GM19455 (cell line): Measurements from ENCODE around the gene VEZT.
"Not testable (repeated sequence)": the region's sequence is repeated elsewhere in the genome, so short reads cannot be mapped to it uniquely, and the experiment has no call there.

Source experiments
- ATAC-seq: cut with Tn5 transposase; IDR thresholded peaks from one replicate; pipeline ENCODE4 v1.9.1; 2021; ENCODE audit not compliant: unreplicated experiment

VEZT gene, protein sequence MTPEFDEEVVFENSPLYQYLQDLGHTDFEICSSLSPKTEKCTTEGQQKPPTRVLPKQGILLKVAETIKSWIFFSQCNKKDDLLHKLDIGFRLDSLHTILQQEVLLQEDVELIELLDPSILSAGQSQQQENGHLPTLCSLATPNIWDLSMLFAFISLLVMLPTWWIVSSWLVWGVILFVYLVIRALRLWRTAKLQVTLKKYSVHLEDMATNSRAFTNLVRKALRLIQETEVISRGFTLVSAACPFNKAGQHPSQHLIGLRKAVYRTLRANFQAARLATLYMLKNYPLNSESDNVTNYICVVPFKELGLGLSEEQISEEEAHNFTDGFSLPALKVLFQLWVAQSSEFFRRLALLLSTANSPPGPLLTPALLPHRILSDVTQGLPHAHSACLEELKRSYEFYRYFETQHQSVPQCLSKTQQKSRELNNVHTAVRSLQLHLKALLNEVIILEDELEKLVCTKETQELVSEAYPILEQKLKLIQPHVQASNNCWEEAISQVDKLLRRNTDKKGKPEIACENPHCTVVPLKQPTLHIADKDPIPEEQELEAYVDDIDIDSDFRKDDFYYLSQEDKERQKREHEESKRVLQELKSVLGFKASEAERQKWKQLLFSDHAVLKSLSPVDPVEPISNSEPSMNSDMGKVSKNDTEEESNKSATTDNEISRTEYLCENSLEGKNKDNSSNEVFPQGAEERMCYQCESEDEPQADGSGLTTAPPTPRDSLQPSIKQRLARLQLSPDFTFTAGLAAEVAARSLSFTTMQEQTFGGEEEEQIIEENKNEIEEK

DNA sequence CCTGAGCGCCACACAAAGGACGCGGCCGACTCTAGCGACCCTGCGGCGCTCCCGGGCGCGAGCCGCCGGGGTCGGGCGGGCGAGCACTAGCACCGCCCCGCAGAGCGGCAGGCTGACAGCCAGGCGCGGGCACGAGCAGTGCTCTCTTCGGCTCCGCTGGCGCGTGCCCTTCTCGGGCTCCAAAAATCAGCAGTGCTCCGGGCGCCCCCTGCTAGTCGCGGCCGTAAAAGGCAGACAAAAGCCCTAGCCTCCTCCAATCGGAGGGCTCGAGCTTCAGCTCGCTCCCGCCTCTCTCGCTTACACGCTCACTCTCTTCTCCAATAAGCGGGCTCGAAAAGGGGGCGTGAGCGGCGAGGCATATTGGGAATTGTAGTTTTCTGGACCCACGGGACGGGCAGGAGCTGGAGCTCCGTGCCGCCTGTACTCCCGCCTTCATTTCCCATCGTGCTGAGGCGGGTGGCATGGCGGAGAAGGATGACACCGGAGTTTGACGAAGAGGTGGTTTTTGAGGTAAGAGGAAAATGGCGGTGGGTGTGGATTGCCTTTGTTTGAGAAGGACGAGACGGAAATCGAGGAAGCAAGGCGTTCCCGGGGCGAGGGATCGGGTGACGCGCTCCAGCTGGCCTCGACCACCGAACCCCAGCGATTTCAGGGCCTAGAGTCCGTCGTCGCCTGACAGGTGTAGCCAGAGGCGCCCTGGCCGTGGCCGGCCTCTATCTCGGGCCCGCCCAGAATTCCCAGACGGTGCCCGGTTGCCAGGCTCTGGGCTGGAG is at the start of gene VEZT, which contains the start of gene FGD6:
Gene VEZT (plus strand): TSS at position 431 of the 773 bp plus-strand sequence. CDS start 44 bp downstream, at position 475.
Gene FGD6 (minus strand): TSS at position 91 of the 773 bp plus-strand sequence. CDS start 227 bp downstream, outside the sequence.
- ATAC-seq = peak; percentile 90

DNA sequence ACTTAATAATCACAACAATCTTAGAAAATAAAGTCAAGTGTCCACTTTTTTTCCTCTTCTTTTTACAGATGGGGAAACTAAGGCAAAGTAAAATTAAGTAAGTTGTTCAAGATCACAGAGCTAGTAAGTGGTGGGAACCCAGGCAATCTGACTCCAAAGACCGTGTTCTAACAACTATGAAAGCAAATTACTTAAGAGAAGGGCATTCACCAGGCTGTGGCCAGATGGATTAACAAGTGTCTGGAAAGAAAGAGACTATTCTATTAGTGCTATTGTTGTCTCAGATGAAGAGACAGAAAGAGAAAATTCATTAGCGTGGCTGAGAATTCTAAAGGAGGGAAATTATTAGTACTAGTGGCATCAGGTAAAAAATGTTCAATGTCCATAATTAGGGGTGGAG is 48.9 kb upstream of the VEZT start:
- no peak for ATAC-seq

DNA sequence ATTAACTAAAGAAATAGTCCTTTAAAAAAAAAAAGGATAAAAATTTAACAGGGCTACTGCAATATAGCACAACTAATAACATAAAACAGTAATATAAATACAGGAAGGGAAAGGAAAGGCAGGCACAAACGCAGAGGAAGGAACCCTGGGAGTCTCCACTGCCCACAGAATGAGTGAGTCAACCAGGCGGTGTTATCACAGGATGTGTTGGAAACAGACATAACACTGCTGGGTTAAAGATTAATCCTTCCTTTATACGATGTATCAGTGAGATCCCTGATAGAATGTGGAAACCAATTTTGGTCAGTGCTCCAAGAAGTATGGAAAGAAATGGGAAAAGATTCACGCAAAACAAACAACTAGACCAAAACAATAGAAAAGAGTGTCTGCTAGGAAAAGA is 48.2 kb upstream of the VEZT start:
- no peak for ATAC-seq

GRCh38 chr12:95173392-95174251 is 44.0 kb upstream of the VEZT start:
- ATAC-seq = no peak

DNA sequence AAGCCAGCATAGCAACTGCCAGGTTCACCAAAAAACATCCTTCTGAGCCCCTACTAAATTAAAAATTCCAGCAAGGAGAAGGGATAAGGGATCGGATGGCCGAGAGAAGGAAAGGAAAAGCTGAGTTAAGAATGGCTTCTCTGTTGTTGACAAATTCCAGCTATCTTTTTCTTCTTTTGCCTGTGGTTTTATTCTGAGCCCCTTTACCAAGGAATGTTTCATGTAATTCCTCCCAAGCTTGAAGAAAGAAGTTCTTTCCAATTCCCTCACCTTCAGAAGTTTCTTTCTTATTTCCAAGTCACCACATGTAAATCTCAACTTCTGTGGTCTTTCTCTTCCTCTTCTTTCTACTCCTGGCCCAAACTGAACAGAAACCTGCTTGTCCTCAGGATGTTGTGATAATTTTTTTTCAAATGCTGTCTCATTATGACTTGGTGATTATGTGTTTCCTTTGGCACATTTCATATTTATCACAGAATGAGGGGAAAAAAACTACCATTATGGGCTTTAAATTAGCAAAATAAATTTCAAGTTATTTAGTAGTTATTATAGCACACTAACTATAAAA is 40.3 kb upstream of the VEZT start:
- no peak for ATAC-seq

- ATAC-seq = no peak
Observed at GRCh38 chr12:95178136-95178535, 39.5 kb upstream of the VEZT start.

DNA sequence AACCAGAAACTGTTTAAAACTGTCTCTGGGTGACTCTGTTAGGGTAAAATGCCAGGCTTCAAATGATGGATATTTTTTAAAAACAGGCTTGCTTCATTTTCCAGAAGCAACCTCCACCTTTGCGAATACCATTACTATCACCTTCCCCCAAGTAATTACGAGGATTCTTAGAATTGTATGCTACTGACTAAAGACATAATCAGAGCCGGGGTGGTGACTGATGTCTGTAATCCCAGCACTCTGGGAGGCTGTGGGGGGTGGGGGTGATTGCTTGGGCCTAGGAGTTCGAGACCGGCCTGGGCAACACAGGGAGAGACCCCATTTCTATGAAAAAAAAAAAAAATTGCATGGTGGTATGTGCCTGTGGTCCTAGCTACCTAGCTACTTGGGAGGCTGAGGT is 38.6 kb upstream of the VEZT start:
- ATAC-seq = no peak

GRCh38 chr12:95181103-95181502 is 36.5 kb upstream of the VEZT start:
- ATAC-seq = no peak

DNA sequence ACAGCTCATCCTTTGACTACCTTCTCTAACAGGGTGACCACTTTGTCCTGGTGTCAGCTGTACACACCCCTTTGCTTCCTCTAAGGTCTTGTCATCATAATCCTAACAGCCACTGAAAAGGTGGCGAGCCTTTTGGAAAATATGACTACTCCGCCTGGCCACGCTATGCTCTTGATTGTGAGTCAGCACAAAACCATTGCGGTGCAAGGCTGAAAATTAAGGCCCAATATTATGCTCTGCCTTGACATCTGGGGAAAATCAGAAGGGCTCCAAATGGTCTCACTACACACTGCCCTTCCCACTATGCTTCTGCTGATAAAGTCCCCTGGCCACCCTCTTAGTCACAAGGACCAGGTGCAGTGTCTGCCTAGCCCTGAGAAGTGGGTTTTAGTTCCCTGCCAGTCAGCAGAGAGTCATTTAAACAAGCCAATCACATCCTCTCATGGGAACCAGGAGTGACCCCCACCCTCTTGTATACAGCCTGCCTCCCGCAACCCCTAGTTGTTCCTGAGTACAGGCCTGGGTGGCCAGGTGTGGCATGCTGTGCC is 34.7 kb upstream of the VEZT start:
- ATAC-seq = peak; percentile 52

DNA sequence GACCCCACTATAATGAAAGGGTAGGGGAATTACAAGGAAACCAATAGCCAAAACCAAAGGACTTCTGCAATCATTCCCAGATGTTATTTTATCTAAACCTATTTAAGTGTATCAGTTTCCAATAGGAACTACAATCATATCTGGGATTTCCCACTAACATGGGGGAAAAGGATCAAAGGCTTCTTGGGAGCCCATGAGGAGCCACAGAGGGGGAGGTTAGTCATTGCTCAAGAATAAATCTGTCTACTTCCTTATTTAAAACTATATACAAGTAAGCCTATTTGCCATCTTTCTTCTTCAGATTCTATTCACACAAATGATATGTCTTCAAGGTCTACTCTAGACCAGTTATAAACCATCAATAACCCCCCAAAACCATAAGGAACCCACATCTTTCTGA is 33.5 kb upstream of the VEZT start:
- no peak for ATAC-seq

- no peak for ATAC-seq
Observed at GRCh38 chr12:95185072-95185471, 32.5 kb upstream of the VEZT start.

DNA sequence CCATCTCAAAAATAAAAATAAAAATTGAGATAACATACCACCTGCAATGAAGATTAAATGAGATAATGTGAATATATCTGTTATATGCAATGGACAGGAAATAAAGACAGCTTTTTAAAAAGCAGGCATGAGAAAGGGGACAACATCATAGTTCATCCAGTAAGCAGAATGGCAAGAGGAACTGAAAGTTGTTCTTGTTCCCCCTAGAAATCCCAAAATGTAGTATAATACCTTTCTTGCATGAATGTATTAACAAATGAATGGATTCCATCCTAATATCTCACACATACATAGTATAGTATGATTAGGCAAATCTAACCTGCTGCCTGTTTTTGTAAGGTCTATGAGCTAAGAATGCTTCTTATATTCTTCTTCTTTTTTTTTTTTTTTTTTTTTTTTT is 31.8 kb upstream of the VEZT start:
- ATAC-seq = no peak

DNA sequence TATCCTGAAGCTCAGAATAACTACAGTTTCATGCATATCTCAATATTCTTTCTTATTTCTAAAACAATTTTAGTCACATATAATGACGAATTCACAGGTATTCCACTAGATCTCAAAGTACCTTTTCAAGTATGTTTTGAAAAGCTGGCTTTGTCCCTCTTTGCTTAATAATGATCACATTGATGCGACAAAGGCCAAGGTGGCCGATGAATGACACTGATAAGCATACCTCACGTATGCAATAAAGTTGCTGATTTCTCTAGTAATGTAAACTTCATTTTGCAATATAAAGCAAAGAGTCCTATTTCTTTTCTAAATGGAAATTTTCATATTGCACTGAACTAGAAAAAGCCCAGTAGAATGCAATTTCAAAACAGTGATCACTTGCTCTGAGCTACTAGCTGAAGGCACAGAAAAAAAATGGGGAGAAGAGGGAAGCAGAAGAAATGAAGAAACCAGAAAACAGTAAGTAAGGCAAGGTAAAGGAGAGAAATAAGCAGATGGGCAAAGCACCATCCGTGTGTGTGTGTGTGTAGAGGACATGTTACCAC is 29.7 kb upstream of the VEZT start:
- ATAC-seq = no peak

DNA sequence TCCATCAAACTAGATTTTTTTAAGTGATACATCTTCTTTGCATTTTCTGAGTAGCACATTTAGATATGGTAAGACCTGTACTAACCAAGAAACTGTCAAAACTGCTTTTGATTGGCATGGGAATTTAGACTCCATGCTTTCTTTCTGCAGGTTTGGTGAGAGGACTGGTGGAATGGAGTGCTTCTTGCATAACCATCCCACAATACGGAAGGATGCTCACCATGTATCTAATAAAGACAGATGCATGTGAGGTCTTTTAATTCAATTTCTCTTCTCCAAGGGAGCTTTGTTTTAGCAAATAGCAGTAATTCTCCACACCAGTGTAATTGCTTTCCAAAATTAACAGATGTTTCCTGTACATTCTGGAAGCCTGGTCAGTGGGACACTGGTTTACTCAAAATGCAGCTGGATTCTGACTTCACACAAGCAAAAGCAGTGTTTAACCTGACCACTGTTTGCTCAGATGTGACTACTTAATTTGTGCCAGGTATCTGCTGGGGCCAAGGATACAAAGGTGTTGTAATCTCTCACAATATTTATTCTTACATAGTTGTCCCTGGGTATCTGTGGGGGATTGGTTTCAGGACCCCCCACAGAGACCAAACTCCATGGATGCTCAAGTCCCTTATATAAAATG is 26.4 kb upstream of the VEZT start:
- ATAC-seq = no peak

- ATAC-seq = no peak
Observed at GRCh38 chr12:95192271-95192670, 25.3 kb upstream of the VEZT start.

- no peak for ATAC-seq
Observed at GRCh38 chr12:95193139-95193538, 24.5 kb upstream of the VEZT start.

DNA sequence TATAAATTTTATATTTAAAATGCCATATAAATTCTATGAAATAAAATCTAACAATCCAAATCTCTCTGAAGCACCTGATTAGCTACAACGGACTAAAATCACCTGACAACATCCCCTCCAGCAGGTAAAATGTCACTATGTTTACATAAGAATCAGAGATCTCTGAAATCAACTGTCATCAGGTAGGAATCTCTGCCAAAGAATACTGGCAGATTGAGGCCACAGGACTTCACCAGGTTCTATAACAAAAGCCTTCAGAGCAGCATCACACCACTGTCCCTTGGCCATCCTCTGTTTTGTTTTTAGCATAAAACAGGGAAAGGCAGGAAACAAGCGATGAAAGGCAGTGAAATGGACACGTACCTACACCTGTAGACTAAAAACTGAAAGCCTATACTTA is 22.5 kb upstream of the VEZT start:
- no peak for ATAC-seq

DNA sequence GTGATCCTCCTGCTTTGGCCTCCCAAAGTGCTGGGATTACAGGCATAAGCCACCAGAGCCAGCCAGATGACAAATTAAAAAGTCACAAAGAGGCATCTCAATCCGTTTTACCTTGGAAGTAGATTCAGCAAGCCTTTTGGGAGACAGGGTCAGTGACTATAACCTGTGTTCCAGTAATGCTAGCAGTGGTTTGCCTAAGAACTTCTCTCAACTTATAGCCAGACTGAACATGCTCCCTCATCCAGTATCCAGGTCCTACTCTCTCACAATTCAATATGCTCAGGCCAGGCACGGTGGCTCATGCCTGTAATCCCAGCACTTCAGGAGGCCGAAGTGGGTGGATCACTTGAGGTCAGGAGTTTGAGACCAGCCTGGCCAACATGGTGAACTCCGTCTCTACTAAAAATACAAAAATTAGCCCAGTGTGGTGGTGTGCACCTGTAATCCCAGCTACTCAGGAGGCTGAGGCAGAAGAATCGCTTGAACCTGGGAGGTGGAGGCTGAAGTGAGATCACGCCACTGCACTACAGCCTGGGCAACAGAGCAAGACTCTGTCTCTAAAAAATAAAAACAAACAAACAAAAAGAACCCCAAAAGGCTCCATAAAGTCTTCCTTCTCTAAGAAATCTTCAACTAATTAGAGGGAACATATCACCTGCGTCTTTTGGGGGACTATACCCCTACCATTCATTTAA is 20.6 kb upstream of the VEZT start:
- not testable (repeated sequence) for ATAC-seq
